Caco-2 (cell line): ENCODE measurements around the gene USF2. TPM values are rescaled to one million over a fixed set of nuclear protein-coding genes. Genes with fewer than 3 reads are reported as not detected.

Experiments used
- BruUV-seq: library from RNA; stranded (reverse); fragments of 400-500 nt; replicated peaks from 2 replicates; lab custom pipeline; 2021; lab: Mats Ljungman, UMichigan
- CTCF ChIA-PET: fragments of 300-600 bp; sonication (Branson Sonifier 250); formaldehyde crosslinking; loops from one replicate; lab custom pipeline; 2022; ENCODE audit warnings: antibody characterized with exemption; lab: Charles Lee
- POLR2A ChIA-PET: fragments of 300-600 bp; sonication (Branson Sonifier 250); formaldehyde crosslinking; loops from one replicate; lab custom pipeline; 2022; ENCODE audit warnings: antibody characterized with exemption; lab: Charles Lee
- DNase-seq, 2 experiments: peaks; one replicate each; pipeline versions ENCODE4 v3.0.0 to v3.0.0-alpha.2; 2020 to 2022
- H3K27me3 ChIP-seq: replicated peaks from 2 replicates; pipeline ENCODE4 v1.6.0; 2011; ENCODE audit warnings: low read length; ENCODE audit not compliant: control insufficient read depth, insufficient read depth
- H3K36me3 ChIP-seq: 2 replicates; pipeline ENCODE4 v1.5.1; 2011; ENCODE audit warnings: low read length; ENCODE audit not compliant: control insufficient read depth, insufficient read depth
- H3K4me1 ChIP-seq: fragments of 250-450 bp; sonication (Bioruptor Pico); 2 replicates; pipeline ENCODE4 v1.5.1; 2020; ENCODE audit warnings: mild to moderate bottlenecking
- H3K4me3 ChIP-seq: 2 replicates; pipeline ENCODE4 v1.5.1; 2011; ENCODE audit warnings: low read depth, mild to moderate bottlenecking, control low read depth, low read length
- H3K9me3 ChIP-seq: fragments of 250-450 bp; sonication (Bioruptor Pico); 2 replicates; pipeline ENCODE4 v1.5.1; 2020; ENCODE audit warnings: mild to moderate bottlenecking, moderate library complexity
- H3K27ac Mint-ChIP-seq: one replicate; pipeline ENCODE4 v1.8.0; 2022; ENCODE audit warnings: mixed read lengths; ENCODE audit not compliant: unreplicated experiment
- H3K27me3 Mint-ChIP-seq: one replicate; pipeline ENCODE4 v1.8.0; 2022; ENCODE audit warnings: mixed read lengths; ENCODE audit not compliant: insufficient read depth, unreplicated experiment
- H3K36me3 Mint-ChIP-seq: one replicate; pipeline ENCODE4 v1.8.0; 2022; ENCODE audit warnings: mild to moderate bottlenecking, mixed read lengths; ENCODE audit not compliant: insufficient read depth, unreplicated experiment
- H3K4me1 Mint-ChIP-seq: one replicate; pipeline ENCODE4 v1.8.0; 2022; ENCODE audit warnings: low read depth, mixed read lengths; ENCODE audit not compliant: unreplicated experiment
- H3K4me3 Mint-ChIP-seq: one replicate; pipeline ENCODE4 v1.8.0; 2022; ENCODE audit warnings: mild to moderate bottlenecking, moderate library complexity, mixed read lengths; ENCODE audit not compliant: unreplicated experiment
- H3K9me3 Mint-ChIP-seq: one replicate; pipeline ENCODE4 v1.8.0; 2022; ENCODE audit warnings: mixed read lengths; ENCODE audit not compliant: unreplicated experiment
- intact Hi-C: fragments of 100-400 bp; cut with micrococcal nuclease; formaldehyde crosslinking; loops from one replicate; pipeline ENCODE4 v1.10.0; 2022; ENCODE audit not compliant: unreplicated experiment
- total RNA-seq: library from RNA; stranded (reverse); gene quantifications from 2 replicates; pipeline ENCODE4 v1.2.3, GENCODE V29; 2022
- TF ChIP-seq, protein P1 (sequence below), 2 experiments: fragments of 200-600 bp in 1 of 2; IDR thresholded peaks; 1 replicate in 1 of 2; 2 replicates in 1 of 2; pipeline versions ENCODE4 v1.5.1 to v1.8.0; 2011 to 2022; ENCODE audit warnings: antibody characterized with exemption in 1 of 2, control low read depth in 1 of 2, inconsistent platforms in 1 of 2, low read depth in 1 of 2, low read length in 1 of 2, mild to moderate bottlenecking in 1 of 2, moderate library complexity in 1 of 2; ENCODE audit not compliant: insufficient read depth in 1 of 2, severe bottlenecking in 1 of 2, unreplicated experiment in 1 of 2

Gene USF2
- total RNA-seq, 1 experiment from 2014 or later: 105 TPM

DNA sequence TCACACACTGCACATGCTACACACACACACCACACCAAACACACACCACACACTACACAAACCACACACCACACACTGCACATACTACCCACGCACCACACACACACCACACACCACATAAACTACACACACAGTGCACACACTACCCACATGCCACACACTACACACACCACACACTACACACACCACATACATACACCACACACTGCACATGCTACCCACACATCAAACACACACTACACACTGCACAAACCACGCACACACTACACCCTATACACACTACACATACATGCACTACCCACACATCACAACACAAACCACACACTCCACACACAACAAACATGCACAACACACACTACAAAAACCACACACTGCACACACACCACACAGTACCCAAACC is 29.2 kb downstream of the USF2 start:
- Mint-ChIP-seq H3K4me1 (no peaks in the 10 kb centered on the region), H3K4me3 (no peak overlapping the region), H3K27ac (no peak overlapping the region), H3K27me3 (peaks cover 4% of the 10 kb centered on the region), H3K36me3 (no peaks in the 10 kb centered on the region), H3K9me3 (no peaks in the 10 kb centered on the region)
- Histone ChIP-seq H3K4me3 (no peak overlapping the region), H3K9me3 (no peaks in the 10 kb centered on the region), H3K27me3 (no peaks in the 10 kb centered on the region), H3K4me1 (peaks cover 4% of the 10 kb centered on the region; the same call in 1 of the 2 replicates), H3K36me3 (no peaks in the 10 kb centered on the region)
- POLR2A ChIA-PET: no interaction called here
- TF ChIP-seq, protein P1, sequence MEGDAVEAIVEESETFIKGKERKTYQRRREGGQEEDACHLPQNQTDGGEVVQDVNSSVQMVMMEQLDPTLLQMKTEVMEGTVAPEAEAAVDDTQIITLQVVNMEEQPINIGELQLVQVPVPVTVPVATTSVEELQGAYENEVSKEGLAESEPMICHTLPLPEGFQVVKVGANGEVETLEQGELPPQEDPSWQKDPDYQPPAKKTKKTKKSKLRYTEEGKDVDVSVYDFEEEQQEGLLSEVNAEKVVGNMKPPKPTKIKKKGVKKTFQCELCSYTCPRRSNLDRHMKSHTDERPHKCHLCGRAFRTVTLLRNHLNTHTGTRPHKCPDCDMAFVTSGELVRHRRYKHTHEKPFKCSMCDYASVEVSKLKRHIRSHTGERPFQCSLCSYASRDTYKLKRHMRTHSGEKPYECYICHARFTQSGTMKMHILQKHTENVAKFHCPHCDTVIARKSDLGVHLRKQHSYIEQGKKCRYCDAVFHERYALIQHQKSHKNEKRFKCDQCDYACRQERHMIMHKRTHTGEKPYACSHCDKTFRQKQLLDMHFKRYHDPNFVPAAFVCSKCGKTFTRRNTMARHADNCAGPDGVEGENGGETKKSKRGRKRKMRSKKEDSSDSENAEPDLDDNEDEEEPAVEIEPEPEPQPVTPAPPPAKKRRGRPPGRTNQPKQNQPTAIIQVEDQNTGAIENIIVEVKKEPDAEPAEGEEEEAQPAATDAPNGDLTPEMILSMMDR (IDR thresholded peaks at IDR 0.05; ENCODE audit: insufficient read depth in 1 of 2, low read depth in 1 of 2, low read length in 1 of 2, severe bottlenecking in 1 of 2, unreplicated experiment in 1 of 2): no peak
- no peak for DNase-seq
- CTCF ChIA-PET: no interaction called here
- intact Hi-C loops: no loop called here
- BruUV-seq: no TSS peak

DNA sequence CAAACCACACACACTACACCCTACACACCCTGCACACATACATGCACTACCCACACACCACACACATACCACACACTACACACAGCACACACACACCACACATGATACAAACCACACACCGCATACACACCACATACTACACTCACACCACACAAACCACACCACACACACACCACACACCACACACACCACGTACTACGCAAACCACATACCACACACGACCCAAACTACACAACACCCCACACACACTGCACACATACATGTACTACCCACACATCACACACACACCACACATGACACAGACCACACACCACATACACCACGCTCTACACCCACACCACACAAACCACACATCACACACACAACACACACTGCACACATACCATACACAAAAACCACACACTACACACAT is 29.8 kb downstream of the USF2 start:
- Mint-ChIP-seq H3K9me3 (no peaks in the 10 kb centered on the region), H3K27me3 (peaks cover 2% of the 10 kb centered on the region), H3K36me3 (no peaks in the 10 kb centered on the region), H3K4me3 (no peak overlapping the region), H3K4me1 (no peaks in the 10 kb centered on the region), H3K27ac (no peak overlapping the region)
- H3K36me3 ChIP-seq: no peaks in the 10 kb centered on the region
- ChIA-PET POLR2A (no interaction called here), CTCF (no interaction called here)
- H3K9me3 ChIP-seq: no peaks in the 10 kb centered on the region
- no peak overlapping the region for H3K4me3 ChIP-seq
- TF ChIP-seq, protein P1 (IDR thresholded peaks at IDR 0.05; ENCODE audit: insufficient read depth in 1 of 2, low read depth in 1 of 2, low read length in 1 of 2, severe bottlenecking in 1 of 2, unreplicated experiment in 1 of 2): no peak
- DNase-seq: no peak
- H3K27me3 ChIP-seq: no peaks in the 10 kb centered on the region
- BruUV-seq: no TSS peak
- intact Hi-C loops: no loop called here
- H3K4me1 ChIP-seq: peaks cover 4% of the 10 kb centered on the region; the same call in 1 of the 2 replicates

DNA sequence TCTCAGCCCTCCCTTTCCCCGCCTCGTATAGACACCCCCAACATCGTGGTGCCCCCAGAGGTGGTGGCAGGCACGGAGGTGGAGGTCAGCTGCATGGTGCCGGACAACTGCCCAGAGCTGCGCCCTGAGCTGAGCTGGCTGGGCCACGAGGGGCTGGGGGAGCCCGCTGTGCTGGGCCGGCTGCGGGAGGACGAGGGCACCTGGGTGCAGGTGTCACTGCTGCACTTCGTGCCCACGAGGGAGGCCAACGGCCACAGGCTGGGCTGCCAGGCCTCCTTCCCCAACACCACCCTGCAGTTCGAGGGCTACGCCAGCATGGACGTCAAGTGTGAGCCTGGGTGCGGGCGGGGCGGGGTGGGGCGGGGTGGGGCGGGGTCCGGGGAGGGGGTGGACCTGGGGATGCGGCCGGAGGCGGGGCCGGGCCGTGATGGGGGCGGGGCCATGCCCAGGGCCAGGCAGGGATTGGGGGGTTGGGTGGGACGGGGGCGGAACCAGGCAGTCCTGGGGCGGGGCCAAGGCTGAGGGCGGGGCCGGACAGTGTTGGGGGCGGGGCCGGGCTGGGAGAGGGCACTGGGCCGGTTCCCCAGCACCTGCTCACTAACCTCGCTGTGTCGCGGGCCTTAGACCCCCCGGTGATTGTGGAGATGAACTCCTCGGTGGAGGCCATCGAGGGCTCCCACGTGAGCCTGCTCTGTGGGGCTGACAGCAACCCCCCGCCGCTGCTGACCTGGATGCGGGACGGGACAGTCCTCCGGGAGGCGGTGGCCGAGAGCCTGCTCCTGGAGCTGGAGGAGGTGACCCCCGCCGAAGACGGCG is 31.0 kb downstream of the USF2 start:
- DNase-seq: no peak
- BruUV-seq: no TSS peak
- intact Hi-C loops: no loop called here
- no peaks in the 10 kb centered on the region for H3K4me1 ChIP-seq
- Mint-ChIP-seq H3K27me3 (no peaks in the 10 kb centered on the region), H3K4me1 (no peaks in the 10 kb centered on the region), H3K4me3 (no peak overlapping the region), H3K36me3 (no peaks in the 10 kb centered on the region), H3K27ac (no peak overlapping the region), H3K9me3 (no peaks in the 10 kb centered on the region)
- TF ChIP-seq, protein P1 (IDR thresholded peaks at IDR 0.05; ENCODE audit: insufficient read depth in 1 of 2, low read depth in 1 of 2, low read length in 1 of 2, severe bottlenecking in 1 of 2, unreplicated experiment in 1 of 2): no peak
- H3K9me3 ChIP-seq: no peaks in the 10 kb centered on the region
- no peak overlapping the region for H3K4me3 ChIP-seq
- ChIA-PET POLR2A (no interaction called here), CTCF (no interaction called here)
- H3K36me3 ChIP-seq: no peaks in the 10 kb centered on the region
- no peaks in the 10 kb centered on the region for H3K27me3 ChIP-seq
